ENCODE data around the gene SLC9C1. TPM values are rescaled to one million over a fixed set of nuclear protein-coding genes. Genes with fewer than 3 reads are reported as not detected.

The SLC9C1 gene
- total and polyA plus RNA-seq, 2 of the 4 experiments (the other 2 are of a cell fraction) = not detected

DNA sequence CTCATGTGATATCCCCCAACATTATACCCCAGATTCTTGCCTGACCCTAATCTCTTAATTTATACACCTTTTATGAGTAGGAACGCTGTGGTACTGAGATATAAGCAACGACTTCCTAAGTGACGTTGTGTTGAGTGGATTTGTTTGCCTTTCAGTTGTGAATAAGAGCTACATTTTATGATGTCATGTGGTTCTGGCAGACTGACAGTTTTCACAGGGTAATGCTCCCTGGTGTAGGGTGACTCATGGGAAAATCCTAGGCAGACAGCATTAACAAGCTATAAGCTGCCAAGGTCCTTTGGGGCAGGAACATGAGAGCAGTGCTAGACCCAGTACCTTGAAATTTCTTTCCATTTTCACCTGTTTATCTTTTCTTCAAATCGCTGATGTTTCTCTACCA is 196.6 kb downstream of the SLC9C1 start:
- no peak overlapping the region for H3K4me3 ChIP-seq (ENCODE audit: insufficient read depth, low read depth, low read length)
- peaks cover 18% of the 10 kb centered on the region for H3K9me1 ChIP-seq (ENCODE audit: insufficient read depth, low read length)
- in situ Hi-C loops (cut with MboI; ENCODE audit: low sequenced_read_pairs) (no loop called here), intact Hi-C loops (cut with micrococcal nuclease) (no loop called here), dilution Hi-C loops (cut with HindIII; ENCODE audit: low sequenced_read_pairs, unreplicated experiment) (no loop called here)
- H3K18ac ChIP-seq (ENCODE audit: low read depth, low read length) = no peak overlapping the region
- no peak overlapping the region for H4K91ac ChIP-seq (ENCODE audit: insufficient read depth, low read depth, low read length)
- peaks cover 12 to 60% of the 10 kb centered on the region in 2 experiments for H3K79me1 ChIP-seq (ENCODE audit: low read depth in 1 of 2, low read length in 2 of 2)
- H2BK120ac ChIP-seq (ENCODE audit: low read depth, low read length) = no peak overlapping the region
- no peak overlapping the region for H2AK5ac ChIP-seq (ENCODE audit: low read depth, low read length)
- no peaks in the 10 kb centered on the region for H3K36me3 ChIP-seq (ENCODE audit: control insufficient read depth, insufficient read depth, low read length)
- no peak overlapping the region for H2AFZ ChIP-seq (replicated peaks; ENCODE audit: low read length, poor library complexity)
- H2BK5ac ChIP-seq (ENCODE audit: low read depth, low read length, poor library complexity, severe bottlenecking) = peak overlapping the region; percentile 71
- ATAC-seq (ENCODE audit: low read depth) = peak; percentile 79
- H4K20me1 ChIP-seq (ENCODE audit: insufficient read depth, low read length) = no peaks in the 10 kb centered on the region
- CTCF ChIA-PET = interaction anchor here (0.5 to 1.0 kb wide), 2 partner anchors 14 to 1032 kb away, joined by 4 to 7 read pairs; no protein-coding TSS in a partner anchor
- no peaks in the 10 kb centered on the region for H3K27me3 ChIP-seq (ENCODE audit: control insufficient read depth, insufficient read depth, low read length)
- POLR2A ChIA-PET (ENCODE audit: unreplicated experiment) = interaction anchor here (1.1 kb wide), 1 partner anchor 11 kb away, joined by 3 read pairs; no protein-coding TSS in a partner anchor
- H3K27ac ChIP-seq (ENCODE audit: insufficient read depth, low read length) = no peak overlapping the region
- no peak overlapping the region for H3K4ac ChIP-seq (ENCODE audit: low read depth, low read length)
- H3K4me1 ChIP-seq (ENCODE audit: control insufficient read depth, insufficient read depth, low read length) = peaks cover 14% of the 10 kb centered on the region
- TF ChIP-seq, protein P1, sequence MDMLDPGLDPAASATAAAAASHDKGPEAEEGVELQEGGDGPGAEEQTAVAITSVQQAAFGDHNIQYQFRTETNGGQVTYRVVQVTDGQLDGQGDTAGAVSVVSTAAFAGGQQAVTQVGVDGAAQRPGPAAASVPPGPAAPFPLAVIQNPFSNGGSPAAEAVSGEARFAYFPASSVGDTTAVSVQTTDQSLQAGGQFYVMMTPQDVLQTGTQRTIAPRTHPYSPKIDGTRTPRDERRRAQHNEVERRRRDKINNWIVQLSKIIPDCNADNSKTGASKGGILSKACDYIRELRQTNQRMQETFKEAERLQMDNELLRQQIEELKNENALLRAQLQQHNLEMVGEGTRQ (IDR thresholded peaks at IDR 0.05; ENCODE audit: low read depth, low read length) = no peak
- TF ChIP-seq SMC3 (IDR thresholded peaks at IDR 0.05; ENCODE audit: low read depth, low read length) = no peak
- TF ChIP-seq, protein P2, sequence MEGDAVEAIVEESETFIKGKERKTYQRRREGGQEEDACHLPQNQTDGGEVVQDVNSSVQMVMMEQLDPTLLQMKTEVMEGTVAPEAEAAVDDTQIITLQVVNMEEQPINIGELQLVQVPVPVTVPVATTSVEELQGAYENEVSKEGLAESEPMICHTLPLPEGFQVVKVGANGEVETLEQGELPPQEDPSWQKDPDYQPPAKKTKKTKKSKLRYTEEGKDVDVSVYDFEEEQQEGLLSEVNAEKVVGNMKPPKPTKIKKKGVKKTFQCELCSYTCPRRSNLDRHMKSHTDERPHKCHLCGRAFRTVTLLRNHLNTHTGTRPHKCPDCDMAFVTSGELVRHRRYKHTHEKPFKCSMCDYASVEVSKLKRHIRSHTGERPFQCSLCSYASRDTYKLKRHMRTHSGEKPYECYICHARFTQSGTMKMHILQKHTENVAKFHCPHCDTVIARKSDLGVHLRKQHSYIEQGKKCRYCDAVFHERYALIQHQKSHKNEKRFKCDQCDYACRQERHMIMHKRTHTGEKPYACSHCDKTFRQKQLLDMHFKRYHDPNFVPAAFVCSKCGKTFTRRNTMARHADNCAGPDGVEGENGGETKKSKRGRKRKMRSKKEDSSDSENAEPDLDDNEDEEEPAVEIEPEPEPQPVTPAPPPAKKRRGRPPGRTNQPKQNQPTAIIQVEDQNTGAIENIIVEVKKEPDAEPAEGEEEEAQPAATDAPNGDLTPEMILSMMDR (conservative IDR thresholded peaks at IDR 0.05; ENCODE audit: low read depth, low read length) = no peak
- 0 out of 2 replicates have a peak, but pooled peaks have one; percentile 20 for TF ChIP-seq MAZ (IDR thresholded peaks at IDR 0.05; ENCODE audit: borderline replicate concordance, low read depth, low read length)
- TF ChIP-seq MAFK (IDR thresholded peaks at IDR 0.05; ENCODE audit: low read depth, low read length) = peak; percentile 42; the same call in 1 of the 2 replicates
- TF ChIP-seq CHD1 (IDR thresholded peaks at IDR 0.05; ENCODE audit: low read depth, low read length) = no peak
- TF ChIP-seq BHLHE40 (IDR thresholded peaks at IDR 0.05; ENCODE audit: low read depth, low read length) = peak; percentile 55; the same call in 1 of the 2 replicates
- TF ChIP-seq CEBPB (IDR thresholded peaks at IDR 0.05; ENCODE audit: low read depth, low read length) = peak; percentile 58
- TF ChIP-seq FOS (IDR thresholded peaks at IDR 0.05; ENCODE audit: low read depth, low read length) = peak; percentile 92
- H3K9ac ChIP-seq (ENCODE audit: low read depth, low read length) = no peak overlapping the region
- no peak overlapping the region for H2BK15ac ChIP-seq (ENCODE audit: low read depth, low read length)
- no peak overlapping the region for H2AK9ac ChIP-seq (replicated peaks; ENCODE audit: low read depth, low read length, poor library complexity)
- DNase-seq = peak; percentile 100
- H3K56ac ChIP-seq (ENCODE audit: extremely low read depth, insufficient read depth, low read length) = no peak overlapping the region
- no TSS peak for BruUV-seq (replicated peaks)
- H4K5ac ChIP-seq (ENCODE audit: low read depth, low read length) = no peak overlapping the region
- H3K14ac ChIP-seq (replicated peaks; ENCODE audit: low read depth, low read length) = no peak overlapping the region
- WGBS, 2 experiments (ENCODE audit: extremely low coverage in 2 of 2, insufficient read length in 1 of 2) = no CpG with 5 or more reads among the region's 4 CpGs
- H4K8ac ChIP-seq (ENCODE audit: low read depth in 2 of 2, low read length in 2 of 2) = no peak overlapping the region
- no peak overlapping the region for H3K23ac ChIP-seq (ENCODE audit: low read depth, low read length)
- H2BK20ac ChIP-seq (ENCODE audit: low read depth, low read length) = no peak overlapping the region
- H3K4me2 ChIP-seq (ENCODE audit: low read depth, low read length) = no peak overlapping the region
- H3K9me3 ChIP-seq (ENCODE audit: control insufficient read depth, insufficient read depth, low read length) = peaks cover 3% of the 10 kb centered on the region; the same call in 1 of the 2 replicates

Data from IMR-90 (cell line).